Peyer's patch (tissue), 4 donors: Measurements from ENCODE around the gene PEX11G.

ENCODE experiments used
- CTCF ChIP-seq, 6 experiments: fragments of 450-650 bp in 4 of 6; fragments of 200-600 bp in 2 of 6; sonication (generic) in 1 of 6; IDR thresholded peaks; one replicate each; pipeline ENCODE4 v1.5.1; 2017 to 2019; ENCODE audit warnings: antibody characterized with exemption in 6 of 6, mild to moderate bottlenecking in 3 of 6, moderate library complexity in 1 of 6
- POLR2A ChIP-seq, 2 donors: fragments of 450-650 bp; IDR thresholded peaks; one replicate each; pipeline ENCODE4 v1.5.1; 2017; ENCODE audit warnings: antibody characterized with exemption in 2 of 2, mild to moderate bottlenecking in 2 of 2, moderate library complexity in 2 of 2

GRCh38 chr19:7527516-7528191 is 38.8 kb upstream of the PEX11G start:
- no peak for TF ChIP-seq CTCF (IDR thresholded peaks at IDR 0.05)
- TF ChIP-seq POLR2A (IDR thresholded peaks at IDR 0.05): no peak
